22Rv1 (cell line): Measurements from ENCODE around the gene ALAS1.

Experiments used
- ZFX ChIP-seq: fragments of 450-650 bp; IDR thresholded peaks from 2 replicates; pipeline ENCODE4 v1.6.1; 2017; ENCODE audit warnings: antibody characterized with exemption, borderline replicate concordance
- TF ChIP-seq, protein P1 (sequence below): fragments of 450-650 bp; IDR thresholded peaks from 2 replicates; pipeline ENCODE4 v1.5.1; 2017; ENCODE audit warnings: mild to moderate bottlenecking

DNA sequence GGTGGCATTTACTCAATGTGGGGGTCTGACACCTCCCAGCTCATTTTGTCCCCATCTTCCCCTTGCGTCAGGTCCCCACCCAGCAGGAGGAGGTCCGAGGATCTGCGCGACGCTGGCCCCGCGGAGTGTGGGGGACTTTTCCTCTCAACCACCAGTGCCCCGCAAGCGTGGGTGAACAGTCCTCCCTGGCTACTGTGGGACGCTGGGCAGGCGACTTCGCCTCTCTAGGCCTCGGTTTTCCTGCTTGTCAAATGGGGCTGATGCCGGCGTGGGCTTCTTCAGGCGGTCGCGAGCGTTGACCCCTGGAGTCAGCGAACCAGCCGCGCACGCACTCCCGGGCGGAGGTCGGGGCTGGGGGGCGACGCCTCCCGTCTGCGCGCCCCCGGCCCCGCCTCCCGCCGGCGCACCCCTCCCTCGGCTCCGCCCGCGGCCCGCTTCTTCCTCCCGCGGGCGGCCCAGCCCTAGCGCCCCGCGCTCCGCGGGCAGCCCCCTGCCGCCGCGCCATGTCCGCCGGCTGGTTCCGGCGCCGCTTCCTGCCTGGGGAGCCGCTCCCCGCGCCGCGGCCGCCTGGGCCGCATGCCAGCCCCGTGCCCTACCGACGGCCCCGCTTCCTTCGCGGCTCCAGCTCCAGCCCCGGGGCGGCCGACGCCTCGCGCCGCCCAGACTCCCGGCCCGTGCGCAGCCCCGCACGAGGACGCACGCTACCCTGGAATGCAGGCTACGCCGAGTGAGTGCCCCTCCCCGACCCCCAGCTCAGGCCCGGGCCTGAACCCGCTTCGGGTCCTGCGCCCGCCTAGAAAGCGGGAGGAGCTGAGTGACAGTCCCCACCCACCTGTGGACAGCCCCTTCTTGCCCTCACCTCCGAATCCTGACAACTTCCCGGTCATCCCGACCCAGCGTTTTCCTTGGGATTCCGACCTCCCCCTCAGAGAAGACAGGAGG, 47.6 kb downstream of the ALAS1 start, which contains the start of gene PPM1M:
- TF ChIP-seq, protein P1, sequence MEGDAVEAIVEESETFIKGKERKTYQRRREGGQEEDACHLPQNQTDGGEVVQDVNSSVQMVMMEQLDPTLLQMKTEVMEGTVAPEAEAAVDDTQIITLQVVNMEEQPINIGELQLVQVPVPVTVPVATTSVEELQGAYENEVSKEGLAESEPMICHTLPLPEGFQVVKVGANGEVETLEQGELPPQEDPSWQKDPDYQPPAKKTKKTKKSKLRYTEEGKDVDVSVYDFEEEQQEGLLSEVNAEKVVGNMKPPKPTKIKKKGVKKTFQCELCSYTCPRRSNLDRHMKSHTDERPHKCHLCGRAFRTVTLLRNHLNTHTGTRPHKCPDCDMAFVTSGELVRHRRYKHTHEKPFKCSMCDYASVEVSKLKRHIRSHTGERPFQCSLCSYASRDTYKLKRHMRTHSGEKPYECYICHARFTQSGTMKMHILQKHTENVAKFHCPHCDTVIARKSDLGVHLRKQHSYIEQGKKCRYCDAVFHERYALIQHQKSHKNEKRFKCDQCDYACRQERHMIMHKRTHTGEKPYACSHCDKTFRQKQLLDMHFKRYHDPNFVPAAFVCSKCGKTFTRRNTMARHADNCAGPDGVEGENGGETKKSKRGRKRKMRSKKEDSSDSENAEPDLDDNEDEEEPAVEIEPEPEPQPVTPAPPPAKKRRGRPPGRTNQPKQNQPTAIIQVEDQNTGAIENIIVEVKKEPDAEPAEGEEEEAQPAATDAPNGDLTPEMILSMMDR: no peak
- no peak for TF ChIP-seq ZFX
